HG02885 (cell line): ENCODE results near the gene ZBTB21.

Experiments
- ATAC-seq: cut with Tn5 transposase; IDR thresholded peaks from one replicate; pipeline ENCODE4 v1.9.1; 2021; ENCODE audit warnings: mild to moderate bottlenecking; ENCODE audit not compliant: unreplicated experiment, poor library complexity

The ZBTB21 gene

GRCh38 chr21:42040411-42041180 is 30.4 kb upstream of the ZBTB21 start:
- ATAC-seq, result no peak

- ATAC-seq, result no peak
Observed at GRCh38 chr21:42039911-42040351, 29.8 kb upstream of the ZBTB21 start.

GRCh38 chr21:42039470-42039901 is 29.3 kb upstream of the ZBTB21 start:
- no peak for ATAC-seq

- no peak for ATAC-seq
Observed at GRCh38 chr21:42038826-42039425, 28.8 kb upstream of the ZBTB21 start.

- ATAC-seq, result no peak
Observed at GRCh38 chr21:42038393-42038792, 28.2 kb upstream of the ZBTB21 start.

GRCh38 chr21:42037943-42038342 is 27.8 kb upstream of the ZBTB21 start:
- ATAC-seq, result no peak

GRCh38 chr21:42037516-42037915 is 27.4 kb upstream of the ZBTB21 start:
- ATAC-seq, result no peak

GRCh38 chr21:42036313-42036712 is 26.2 kb upstream of the ZBTB21 start:
- ATAC-seq, result no peak

- no peak for ATAC-seq
Observed at GRCh38 chr21:42032968-42033367, 22.8 kb upstream of the ZBTB21 start.

- ATAC-seq, result no peak
Observed at GRCh38 chr21:42032266-42032665, 22.1 kb upstream of the ZBTB21 start.

GRCh38 chr21:42031816-42032215 is 21.7 kb upstream of the ZBTB21 start:
- no peak for ATAC-seq

GRCh38 chr21:42031241-42031640 is 21.1 kb upstream of the ZBTB21 start:
- ATAC-seq, result no peak

GRCh38 chr21:42030311-42030710 is 20.2 kb upstream of the ZBTB21 start:
- ATAC-seq, result no peak

GRCh38 chr21:42028766-42029425 is 18.7 kb upstream of the ZBTB21 start:
- ATAC-seq, result no peak

GRCh38 chr21:42027822-42028765 is 17.9 kb upstream of the ZBTB21 start:
- no peak for ATAC-seq

GRCh38 chr21:42027085-42027821 is 17.1 kb upstream of the ZBTB21 start:
- no peak for ATAC-seq

- ATAC-seq, result no peak
Observed at GRCh38 chr21:42026082-42026435, 15.9 kb upstream of the ZBTB21 start.

- no peak for ATAC-seq
Observed at GRCh38 chr21:42025376-42026081, 15.4 kb upstream of the ZBTB21 start.

GRCh38 chr21:42022906-42023305 is 12.7 kb upstream of the ZBTB21 start:
- no peak for ATAC-seq
